Progenitor cell of endocrine pancreas (in vitro differentiated cells): Measurements from ENCODE around the gene VSTM2B. TPM values are rescaled to one million over a fixed set of nuclear protein-coding genes. Genes with fewer than 3 reads are reported as not detected.
A peak's percentile ranks its signal among the peaks of the same experiment; 100 is the strongest.

Experiments used
- DNase-seq: peaks from one replicate; pipeline ENCODE4 v3.0.0; 2021; ENCODE audit warnings: low spot score; ENCODE audit not compliant: unreplicated experiment
- H3K27ac Mint-ChIP-seq: 2 replicates; pipeline ENCODE4 v1.8.0; 2021; ENCODE audit warnings: mild to moderate bottlenecking, moderate library complexity, mixed read lengths
- H3K27me3 Mint-ChIP-seq: 2 replicates; pipeline ENCODE4 v1.8.0; 2021; ENCODE audit warnings: mixed read lengths
- H3K36me3 Mint-ChIP-seq: 2 replicates; pipeline ENCODE4 v1.8.0; 2022; ENCODE audit warnings: mixed read lengths; ENCODE audit not compliant: insufficient read depth
- H3K4me1 Mint-ChIP-seq: 2 replicates; pipeline ENCODE4 v1.8.0; 2021; ENCODE audit warnings: low read depth, mixed read lengths
- H3K4me3 Mint-ChIP-seq: 2 replicates; pipeline ENCODE4 v1.8.0; 2021; ENCODE audit warnings: low read depth, mild to moderate bottlenecking, moderate library complexity, mixed read lengths
- H3K9me3 Mint-ChIP-seq: 2 replicates; pipeline ENCODE4 v1.8.0; 2021; ENCODE audit warnings: low read depth, mixed read lengths
- CTCF ChIP-seq: fragments of 200-600 bp; sonication (generic); IDR thresholded peaks from one replicate; pipeline ENCODE4 v1.5.0; 2021; ENCODE audit warnings: antibody characterized with exemption, mild to moderate bottlenecking; ENCODE audit not compliant: unreplicated experiment
- total RNA-seq: library from RNA; stranded (reverse); gene quantifications from 2 replicates; pipeline ENCODE4 v1.2.1, GENCODE V29; 2021

The VSTM2B gene
- total RNA-seq, 1 donor from 2014 or later, result not detected

GRCh38 chr19:29590278-29590677, 64.5 kb downstream of the VSTM2B start:
- Mint-ChIP-seq H3K27ac (no peak overlapping the region), H3K4me1 (no peaks in the 10 kb centered on the region), H3K27me3 (peaks cover 85% of the 10 kb centered on the region), H3K4me3 (no peak overlapping the region), H3K36me3 (no peaks in the 10 kb centered on the region), H3K9me3 (no peaks in the 10 kb centered on the region)
- TF ChIP-seq CTCF, result no peak
- no peak for DNase-seq

GRCh38 chr19:29591670-29592069, 65.9 kb downstream of the VSTM2B start:
- H3K9me3 Mint-ChIP-seq, result no peaks in the 10 kb centered on the region
- peaks cover 4% of the 10 kb centered on the region for H3K4me1 Mint-ChIP-seq
- TF ChIP-seq CTCF, result no peak
- no peak overlapping the region for H3K27ac Mint-ChIP-seq
- H3K27me3 Mint-ChIP-seq, result peaks cover 75% of the 10 kb centered on the region
- H3K4me3 Mint-ChIP-seq, result no peak overlapping the region
- no peak for DNase-seq
- H3K36me3 Mint-ChIP-seq, result no peaks in the 10 kb centered on the region

GRCh38 chr19:29593869-29594268, 68.1 kb downstream of the VSTM2B start:
- Mint-ChIP-seq H3K4me3 (no peak overlapping the region), H3K9me3 (no peaks in the 10 kb centered on the region), H3K4me1 (peaks cover 9% of the 10 kb centered on the region), H3K27ac (no peak overlapping the region), H3K27me3 (peaks cover 69% of the 10 kb centered on the region), H3K36me3 (no peaks in the 10 kb centered on the region)
- no peak for TF ChIP-seq CTCF
- DNase-seq, result no peak

DNA sequence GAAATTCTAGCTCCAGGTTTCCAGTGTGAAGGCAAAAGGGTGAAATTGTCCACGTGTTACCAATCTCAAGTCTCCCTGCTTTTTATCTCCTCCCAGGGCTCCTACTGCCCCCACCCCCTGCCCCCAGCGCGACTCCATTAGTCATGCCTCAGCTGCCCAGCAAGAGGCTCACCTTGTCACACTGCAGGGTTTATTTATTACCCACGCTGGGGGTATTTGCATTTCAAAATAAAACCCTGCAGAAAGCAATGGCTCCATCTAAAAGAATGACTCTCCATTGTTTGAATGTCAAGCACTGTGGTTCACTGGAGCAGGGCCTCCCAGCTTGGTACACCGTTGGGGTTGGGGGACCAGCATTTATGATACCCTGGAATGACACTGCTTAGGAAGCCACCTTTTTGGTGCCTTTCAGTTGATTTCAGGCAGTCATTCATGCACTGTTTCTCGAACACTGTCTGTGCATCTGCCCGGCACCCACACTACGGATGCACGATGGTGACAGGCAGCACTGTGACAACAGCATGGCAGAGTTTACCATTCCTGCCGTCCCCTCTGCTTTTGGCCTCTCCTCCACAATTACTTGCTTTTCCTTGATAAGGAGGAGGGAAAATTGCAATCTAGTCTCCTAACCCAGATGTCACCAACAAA, 70.4 kb downstream of the VSTM2B start:
- Mint-ChIP-seq H3K4me3 (no peak overlapping the region), H3K27ac (peak overlapping the region; percentile 33), H3K27me3 (peaks cover 51% of the 10 kb centered on the region)

DNA sequence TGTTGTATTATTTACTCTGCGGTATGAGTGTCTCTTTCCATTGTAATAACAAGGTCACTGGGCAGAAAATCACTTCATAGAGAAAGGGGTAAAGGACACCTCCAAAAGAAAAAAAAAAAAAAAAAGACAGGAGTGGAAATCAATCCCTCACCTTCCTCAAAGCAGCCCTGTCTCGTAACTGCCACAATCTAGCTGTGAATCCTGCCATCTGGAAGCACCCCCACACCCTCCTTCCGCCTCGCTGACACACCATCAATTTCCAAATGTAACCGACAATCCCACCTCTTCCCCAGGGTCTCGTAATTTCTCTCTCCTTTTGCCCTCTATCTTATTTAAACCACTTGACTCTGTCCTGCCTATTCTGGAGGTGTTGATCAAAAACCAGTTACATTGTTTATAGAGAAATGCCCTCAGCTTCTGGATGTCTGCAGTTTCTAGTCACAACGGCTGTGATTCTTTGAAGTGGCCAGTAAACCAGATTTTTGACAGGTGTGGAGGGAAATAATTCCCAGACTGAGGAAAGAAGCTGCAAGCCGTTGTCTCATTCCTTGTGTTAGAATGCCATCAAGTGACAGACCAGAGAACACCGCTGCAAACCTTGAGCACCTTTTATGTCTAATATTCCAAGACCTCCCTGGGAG, 71.2 kb downstream of the VSTM2B start:
- H3K27ac Mint-ChIP-seq, result no peak overlapping the region
- H3K36me3 Mint-ChIP-seq, result no peaks in the 10 kb centered on the region
- H3K4me3 Mint-ChIP-seq, result no peak overlapping the region
- peak; percentile 57 for TF ChIP-seq CTCF
- H3K9me3 Mint-ChIP-seq, result no peaks in the 10 kb centered on the region
- H3K4me1 Mint-ChIP-seq, result peaks cover 9% of the 10 kb centered on the region
- no peak for DNase-seq
- H3K27me3 Mint-ChIP-seq, result peaks cover 43% of the 10 kb centered on the region

More for the DNA sequence above, 70.4 kb downstream of the VSTM2B start:
- no peak for TF ChIP-seq CTCF
- DNase-seq, result no peak
- H3K4me1 Mint-ChIP-seq, result peaks cover 9% of the 10 kb centered on the region
- H3K9me3 Mint-ChIP-seq, result no peaks in the 10 kb centered on the region
- H3K36me3 Mint-ChIP-seq, result no peaks in the 10 kb centered on the region
